Testis (tissue), 3 donors: Measurements from ENCODE around the gene PIP4K2A. TPM values are rescaled to one million over a fixed set of nuclear protein-coding genes. Genes with fewer than 3 reads are reported as not detected.

Experiments
- DNase-seq: peaks from one replicate; pipeline ENCODE4 v3.0.0-alpha.2; 2019
- H3K27ac ChIP-seq, 2 donors: fragments of 200-600 bp; sonication (generic); one replicate each; pipeline ENCODE4 v1.5.1; 2019
- H3K27me3 ChIP-seq: fragments of 200-600 bp; sonication (generic); one replicate; pipeline ENCODE4 v1.5.1; 2019
- H3K36me3 ChIP-seq: fragments of 200-600 bp; sonication (generic); one replicate; pipeline ENCODE4 v1.5.1; 2017; ENCODE audit warnings: low read depth; ENCODE audit errors: missing control alignments
- H3K4me1 ChIP-seq: fragments of 200-600 bp; sonication (generic); one replicate; pipeline ENCODE4 v1.5.1; 2019
- H3K4me3 ChIP-seq, 2 donors: fragments of 200-600 bp; sonication (generic); one replicate each; pipeline ENCODE4 v1.5.1; 2017 to 2019
- H3K9me3 ChIP-seq: fragments of 200-600 bp; sonication (generic); one replicate; pipeline ENCODE4 v1.5.1; 2017
- CTCF ChIP-seq, 3 experiments: fragments of 450-650 bp in 2 of 3; fragments of 200-600 bp in 1 of 3; sonication (generic) in 1 of 3; IDR thresholded peaks; one replicate each; pipeline ENCODE4 v1.5.1; 2016 to 2019; ENCODE audit warnings: antibody characterized with exemption in 3 of 3, mild to moderate bottlenecking in 2 of 3, moderate library complexity in 1 of 3
- POLR2A ChIP-seq: fragments of 450-650 bp; IDR thresholded peaks from one replicate; pipeline ENCODE4 v1.6.1; 2017; ENCODE audit warnings: antibody characterized with exemption, mild to moderate bottlenecking, moderate library complexity
- WGBS, 2 donors: methylation state at CpG; one replicate each; pipeline ENCODE4 v1.1.5; 2018; 5-methylcytosine and 5-hydroxymethylcytosine counted together
- intact Hi-C: fragments of 100-400 bp; cut with DNase I; formaldehyde crosslinking; loops from one replicate; pipeline ENCODE4 v1.15.1; 2023; ENCODE audit warnings: low total_unique reads
- polyA plus RNA-seq: library from polyadenylated mRNA; stranded (reverse); fragments of 350-450 nt; fragmentation: Illumina TruSeq; extraction: RNeasy Lipid Tissue Mini Kit (QIAGEN cat#74804); gene quantifications from one replicate; pipeline ENCODE4 v1.2.3, GENCODE V29; 2014; ENCODE audit warnings: low read depth, low replicate concordance; ENCODE audit not compliant: insufficient read depth
- total RNA-seq, 2 donors: library from RNA; depleted of rRNA; stranded (reverse); fragments of >200 nt; gene quantifications; one replicate each; pipeline ENCODE4 v1.2.3, GENCODE V29; 2016

The PIP4K2A gene
- total and polyA plus RNA-seq, 3 donors from 2014 or later = 12.6 to 26.0 (median 15.8) TPM

- Histone ChIP-seq H3K9me3 (no peaks in the 10 kb centered on the region), H3K4me3 (no peak overlapping the region), H3K27ac (no peak overlapping the region), H3K4me1 (no peaks in the 10 kb centered on the region), H3K36me3 (no peaks in the 10 kb centered on the region), H3K27me3 (no peaks in the 10 kb centered on the region)
- intact Hi-C loops = no loop called here
- DNase-seq = no peak
- TF ChIP-seq CTCF (IDR thresholded peaks at IDR 0.05) = no peak
- no peak for TF ChIP-seq POLR2A
- 89 to 95% methylated on average over 4 of the region's 4 CpGs for WGBS, 2 donors
Measured at GRCh38 chr10:22634606-22635459, 79.5 kb downstream of the PIP4K2A start.

- Histone ChIP-seq H3K27me3 (no peaks in the 10 kb centered on the region), H3K36me3 (no peaks in the 10 kb centered on the region), H3K4me3 (no peak overlapping the region), H3K9me3 (no peaks in the 10 kb centered on the region), H3K27ac (no peak overlapping the region), H3K4me1 (no peaks in the 10 kb centered on the region)
- TF ChIP-seq CTCF (IDR thresholded peaks at IDR 0.05) (no peak), POLR2A (no peak)
- WGBS, 2 donors = 94 to 95% methylated on average over 5 of the region's 5 CpGs
- intact Hi-C loops = no loop called here
- no peak for DNase-seq
Measured at GRCh38 chr10:22634093-22634492, 80.3 kb downstream of the PIP4K2A start.

- H3K4me1 ChIP-seq = no peaks in the 10 kb centered on the region
- no peak overlapping the region for H3K4me3 ChIP-seq
- WGBS, 2 donors = 97 to 98% methylated on average over 11 of the region's 11 CpGs
- no peak overlapping the region for H3K27ac ChIP-seq
- DNase-seq = no peak
- H3K36me3 ChIP-seq = no peaks in the 10 kb centered on the region
- intact Hi-C loops = no loop called here
- TF ChIP-seq POLR2A = no peak
- no peak for TF ChIP-seq CTCF (IDR thresholded peaks at IDR 0.05)
- H3K27me3 ChIP-seq = no peaks in the 10 kb centered on the region
- H3K9me3 ChIP-seq = no peaks in the 10 kb centered on the region
Measured at GRCh38 chr10:22633528-22633927, 80.8 kb downstream of the PIP4K2A start.

- no peaks in the 10 kb centered on the region for H3K4me1 ChIP-seq
- H3K36me3 ChIP-seq = no peaks in the 10 kb centered on the region
- 91 to 92% methylated on average over 4 of the region's 4 CpGs for WGBS, 2 donors
- DNase-seq = no peak
- no peak overlapping the region for H3K4me3 ChIP-seq
- no peaks in the 10 kb centered on the region for H3K27me3 ChIP-seq
- TF ChIP-seq CTCF (IDR thresholded peaks at IDR 0.05) = no peak
- TF ChIP-seq POLR2A = no peak
- intact Hi-C loops = no loop called here
- no peaks in the 10 kb centered on the region for H3K9me3 ChIP-seq
- no peak overlapping the region for H3K27ac ChIP-seq
Measured at GRCh38 chr10:22633106-22633505, 81.3 kb downstream of the PIP4K2A start.
